ENCODE measurements around the gene RMND5B.

The RMND5B gene

GRCh38 chr5:178131446-178131996 is 707 bp downstream of the RMND5B start:
- DNase-seq (ENCODE audit: low read depth): no peak

- DNase-seq (ENCODE audit: low read depth): no peak
Measured at GRCh38 chr5:178136990-178137389, 6.2 kb downstream of the RMND5B start.

GRCh38 chr5:178137991-178138390 is 7.2 kb downstream of the RMND5B start:
- no peak for DNase-seq (ENCODE audit: low read depth)

- no peak for DNase-seq (ENCODE audit: low read depth)
Measured at GRCh38 chr5:178141550-178141949, 10.7 kb downstream of the RMND5B start.

- DNase-seq (ENCODE audit: low read depth): no peak
Measured at GRCh38 chr5:178142642-178143041, 11.8 kb downstream of the RMND5B start.

GRCh38 chr5:178143246-178143645 is 12.4 kb downstream of the RMND5B start:
- DNase-seq (ENCODE audit: low read depth): no peak

GRCh38 chr5:178143901-178144300 is 13.1 kb downstream of the RMND5B start:
- no peak for DNase-seq (ENCODE audit: low read depth)

- DNase-seq (ENCODE audit: low read depth): no peak
Measured at GRCh38 chr5:178145965-178146820, 15.4 kb downstream of the RMND5B start.

GRCh38 chr5:178147406-178147805 is 16.6 kb downstream of the RMND5B start:
- no peak for DNase-seq (ENCODE audit: low read depth)

- no peak for DNase-seq (ENCODE audit: low read depth)
Measured at GRCh38 chr5:178149199-178149932, 18.6 kb downstream of the RMND5B start.

- DNase-seq (ENCODE audit: low read depth): no peak
Measured at GRCh38 chr5:178150977-178151734, 20.3 kb downstream of the RMND5B start.

- DNase-seq (ENCODE audit: low read depth): no peak
Measured at GRCh38 chr5:178152491-178153444, 22.0 kb downstream of the RMND5B start.

- peak; percentile 98 for DNase-seq (ENCODE audit: low read depth)
Measured at GRCh38 chr5:178153530-178154340, 22.9 kb downstream of the RMND5B start, which contains the start of gene NHP2. Gene NHP2, minus strand, starts transcription at chr5:178153885. Its CDS starts 68 bp downstream, at chr5:178153817.

GRCh38 chr5:178155065-178155464 is 24.3 kb downstream of the RMND5B start:
- no peak for DNase-seq (ENCODE audit: low read depth)

- no peak for DNase-seq (ENCODE audit: low read depth)
Measured at GRCh38 chr5:178160176-178160575, 29.4 kb downstream of the RMND5B start.

- no peak for DNase-seq (ENCODE audit: low read depth)
Measured at GRCh38 chr5:178162481-178162880, 31.7 kb downstream of the RMND5B start.

GRCh38 chr5:178163772-178164735 is 33.2 kb downstream of the RMND5B start:
- no peak for DNase-seq (ENCODE audit: low read depth)

- no peak for DNase-seq (ENCODE audit: low read depth)
Measured at GRCh38 chr5:178165581-178165980, 34.8 kb downstream of the RMND5B start.

- DNase-seq (ENCODE audit: low read depth): no peak
Measured at GRCh38 chr5:178170455-178170854, 39.6 kb downstream of the RMND5B start.

All from HS-5 (cell line).